Heart right ventricle (tissue), 16 donors: Measurements from ENCODE around the gene NGEF. TPM values are rescaled to one million over a fixed set of nuclear protein-coding genes. Genes with fewer than 3 reads are reported as not detected.

Experiments used
- ATAC-seq, 8 donors: fragments of 200-7000 bp; cut with Tn5 transposase; one replicate each; pipeline ENCODE4 v1.9.1; 2020; ENCODE audit warnings: mild to moderate bottlenecking in 8 of 8, moderate library complexity in 8 of 8, moderate number of reproducible peaks in 1 of 8
- DNase-seq, 2 donors: peaks; one replicate each; pipeline ENCODE4 v3.0.0-alpha.2; 2020
- H3K27ac ChIP-seq, 10 donors: fragments of 200-600 bp; sonication (generic) in 2 of 10; one replicate each; pipeline versions ENCODE4 v1.5.0 to v1.8.0; 2020 to 2022; ENCODE audit warnings: mild to moderate bottlenecking in 3 of 10
- H3K27me3 ChIP-seq, 7 donors: fragments of 200-600 bp; one replicate each; pipeline ENCODE4 v1.8.0; 2021 to 2022; ENCODE audit warnings: mild to moderate bottlenecking in 2 of 7
- H3K36me3 ChIP-seq, 9 donors: fragments of 200-600 bp; sonication (generic) in 1 of 9; one replicate each; pipeline versions ENCODE4 v1.5.0 to v1.8.0; 2020 to 2022; ENCODE audit warnings: mild to moderate bottlenecking in 2 of 9
- H3K4me1 ChIP-seq, 9 donors: fragments of 200-600 bp; sonication (generic) in 1 of 9; one replicate each; pipeline versions ENCODE4 v1.5.0 to v1.8.0; 2020 to 2022; ENCODE audit warnings: mild to moderate bottlenecking in 4 of 9
- H3K4me3 ChIP-seq, 10 donors: fragments of 200-600 bp; sonication (generic) in 2 of 10; one replicate each; pipeline versions ENCODE4 v1.5.0 to v1.8.0; 2020 to 2022; ENCODE audit warnings: mild to moderate bottlenecking in 7 of 10, moderate library complexity in 2 of 10
- H3K9me3 ChIP-seq, 11 donors: fragments of 200-600 bp in 10 of 11; sonication (generic) in 2 of 11; one replicate each; pipeline versions ENCODE4 v1.5.0 to v1.8.0; 2013 to 2022; ENCODE audit warnings: mild to moderate bottlenecking in 2 of 11, control low read depth in 1 of 11, moderate library complexity in 1 of 11
- WGBS, 2 donors: extraction: QIAGEN DNeasy Blood & Tissue Kit; methylation state at CpG; one replicate each; pipeline ENCODE4 v1.1.7; 2013; ENCODE audit warnings: inconsistent platforms in 1 of 2; 5-methylcytosine and 5-hydroxymethylcytosine counted together
- intact Hi-C, 10 donors: fragments of 100-400 bp; cut with DNase I; formaldehyde crosslinking; loops; one replicate each; pipeline versions ENCODE4 v1.11.1 to v1.14.2; 2022
- polyA plus RNA-seq, 2 donors: library from polyadenylated mRNA; stranded (reverse); fragments of 200-250 nt; gene quantifications; one replicate each; pipeline ENCODE4 v1.2.3, GENCODE V29; 2013
- total RNA-seq, 10 donors: library from RNA; stranded (reverse); fragmentation: NEBNext Ultra II Directional in 3 of 10; extraction: Animal tissue kit (Norgen Biotek cat#: 25700) in 3 of 10; gene quantifications; one replicate each; pipeline versions ENCODE4 v1.2.1 to v1.2.4, GENCODE V29; 2021 to 2023
- TF ChIP-seq, protein P1 (sequence below), 9 donors: fragments of 200-600 bp; sonication (generic) in 2 of 9; IDR thresholded peaks; one replicate each; pipeline versions ENCODE4 v1.5.0 to v1.8.0; 2021 to 2022; ENCODE audit warnings: antibody characterized with exemption in 9 of 9, mild to moderate bottlenecking in 5 of 9, moderate library complexity in 1 of 9
- donor health status: Arrhythmogenic right ventricular cardiomyopathy.
- donor health status: ischemic (EF 13 %, LVEDD 7.1; RV severe dilation, severe dysfunction).
- donor health status: healthy with polysubstance abuse.
- donor health status: DM: no; HTN: yes; CAD: no.
- donor health status: DM: no; HTN: no; CAD: no.
- donor health status: ischemic (EF 25% LVEDD 6.9; RV normal size, moderate dysfunction).
- donor health status: ischemic (EF 25% LVEDD 5.7; RV mildly dilated, moderate dysfunction).
- donor health status: healthy.
- donor health status: DM: yes; HTN: yes; CAD: no.
- donor health status: Ischemic cardiomyopathy.
- donor health status: ischemic (EF 35%, LVEDD 5.7; RV mildly dilated, moderate dysfunction).
- donor health status: nonischemic (EF 11% LVEDD 7.7; RV severe dilation, severe dysfunction).
- donor health status: DM: yes; HTN: yes; CAD: no.
- donor health status: PGD.
- donor health status: ischemic (EF 29% LVEDD 5.4; RV normal size, mild dysfunction).
- donor health status: nonischemic (EF 23%, LVEDD 6.1; RV moderate dilation, normal function).

Gene NGEF
- total and polyA plus RNA-seq, 12 donors: 0.27 to 0.75 (median 0.54) TPM; not detected in 3

DNA sequence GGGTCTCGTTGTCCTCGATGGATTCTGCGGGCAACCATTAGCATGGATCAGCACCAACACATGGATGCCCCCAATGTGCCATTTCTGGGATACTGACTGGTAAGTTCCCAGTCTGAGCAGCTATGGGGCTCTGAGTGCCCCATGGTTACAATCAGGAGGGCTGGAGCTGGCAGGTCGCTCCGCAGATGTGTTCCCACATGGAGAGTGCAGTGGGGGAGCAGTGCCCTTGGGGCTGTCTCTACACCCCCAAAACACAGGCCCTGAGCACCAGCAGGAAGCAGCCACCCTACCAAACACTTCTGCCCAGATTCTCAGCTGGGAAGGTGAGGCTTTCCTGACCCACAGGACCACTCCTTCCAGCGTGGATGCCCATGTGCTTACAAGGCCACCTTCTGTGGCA is 8.0 kb downstream of the NGEF start:
- H3K9me3 ChIP-seq: no peaks in the 10 kb centered on the region
- H3K36me3 ChIP-seq: no peaks in the 10 kb centered on the region
- peaks cover 0 to 7% (median 0%) of the 10 kb centered on the region in 7 donors for H3K27me3 ChIP-seq
- 91 to 94% methylated on average over 6 of the region's 6 CpGs for WGBS, 2 donors
- no peak overlapping the region for H3K27ac ChIP-seq
- intact Hi-C loops: no loop called here
- H3K4me1 ChIP-seq: no peaks in the 10 kb centered on the region
- DNase-seq (no peak), ATAC-seq (no peak)
- TF ChIP-seq, protein P1, sequence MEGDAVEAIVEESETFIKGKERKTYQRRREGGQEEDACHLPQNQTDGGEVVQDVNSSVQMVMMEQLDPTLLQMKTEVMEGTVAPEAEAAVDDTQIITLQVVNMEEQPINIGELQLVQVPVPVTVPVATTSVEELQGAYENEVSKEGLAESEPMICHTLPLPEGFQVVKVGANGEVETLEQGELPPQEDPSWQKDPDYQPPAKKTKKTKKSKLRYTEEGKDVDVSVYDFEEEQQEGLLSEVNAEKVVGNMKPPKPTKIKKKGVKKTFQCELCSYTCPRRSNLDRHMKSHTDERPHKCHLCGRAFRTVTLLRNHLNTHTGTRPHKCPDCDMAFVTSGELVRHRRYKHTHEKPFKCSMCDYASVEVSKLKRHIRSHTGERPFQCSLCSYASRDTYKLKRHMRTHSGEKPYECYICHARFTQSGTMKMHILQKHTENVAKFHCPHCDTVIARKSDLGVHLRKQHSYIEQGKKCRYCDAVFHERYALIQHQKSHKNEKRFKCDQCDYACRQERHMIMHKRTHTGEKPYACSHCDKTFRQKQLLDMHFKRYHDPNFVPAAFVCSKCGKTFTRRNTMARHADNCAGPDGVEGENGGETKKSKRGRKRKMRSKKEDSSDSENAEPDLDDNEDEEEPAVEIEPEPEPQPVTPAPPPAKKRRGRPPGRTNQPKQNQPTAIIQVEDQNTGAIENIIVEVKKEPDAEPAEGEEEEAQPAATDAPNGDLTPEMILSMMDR (IDR thresholded peaks at IDR 0.05): no peak
- no peak overlapping the region for H3K4me3 ChIP-seq

DNA sequence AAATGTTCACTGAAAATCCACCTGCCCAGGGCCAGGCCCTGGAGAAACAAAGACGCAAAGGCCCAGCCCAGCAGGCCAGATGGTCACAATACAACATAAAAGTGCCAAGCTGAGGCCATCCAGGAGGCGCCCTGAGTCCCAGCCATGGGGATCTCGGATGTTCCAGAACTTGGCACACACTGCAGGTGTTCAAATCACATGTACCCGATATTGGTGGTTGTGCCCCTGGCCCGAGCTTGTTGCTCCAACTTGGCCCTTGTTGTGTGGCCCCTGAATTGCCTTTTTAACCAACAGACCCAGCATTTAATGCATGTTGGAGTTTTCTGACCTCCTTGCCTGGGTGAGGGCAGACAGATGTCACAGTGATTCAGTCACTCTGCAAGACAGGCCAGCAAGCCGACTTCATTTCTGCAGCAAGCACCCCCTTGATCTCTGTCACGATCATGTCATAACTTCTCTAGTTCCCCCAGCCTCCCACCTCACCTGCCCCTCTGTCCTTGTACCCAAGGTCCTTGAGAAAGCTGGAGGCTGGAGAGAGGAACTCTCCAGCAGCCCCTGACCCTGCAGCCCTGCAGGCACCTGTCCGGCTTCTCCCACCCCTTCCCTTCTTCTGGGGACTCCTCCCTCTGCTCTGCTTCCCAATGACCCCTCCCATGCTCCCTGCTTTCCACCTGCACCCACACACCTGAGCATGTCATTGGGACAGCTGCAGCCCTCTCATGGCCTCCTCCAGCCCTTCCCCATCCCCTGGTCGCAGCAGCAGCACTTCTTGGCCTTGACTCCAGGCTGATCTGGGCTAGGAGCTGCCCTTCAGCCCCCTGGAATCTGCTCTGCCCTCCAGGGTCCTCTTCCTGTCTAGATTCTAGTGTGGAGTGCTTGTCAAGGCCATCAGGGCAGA is 9.1 kb downstream of the NGEF start:
- Histone ChIP-seq H3K27ac (no peak overlapping the region), H3K4me1 (no peaks in the 10 kb centered on the region), H3K4me3 (no peak overlapping the region), H3K9me3 (no peaks in the 10 kb centered on the region), H3K27me3 (peaks cover 0 to 3% (median 0%) of the 10 kb centered on the region in 7 donors), H3K36me3 (no peaks in the 10 kb centered on the region)
- DNase-seq (no peak), ATAC-seq (no peak)
- TF ChIP-seq, protein P1 (IDR thresholded peaks at IDR 0.05): no peak
- WGBS, 2 donors: 81 to 84% methylated on average over 9 of the region's 9 CpGs
- intact Hi-C loops: no loop called here

DNA sequence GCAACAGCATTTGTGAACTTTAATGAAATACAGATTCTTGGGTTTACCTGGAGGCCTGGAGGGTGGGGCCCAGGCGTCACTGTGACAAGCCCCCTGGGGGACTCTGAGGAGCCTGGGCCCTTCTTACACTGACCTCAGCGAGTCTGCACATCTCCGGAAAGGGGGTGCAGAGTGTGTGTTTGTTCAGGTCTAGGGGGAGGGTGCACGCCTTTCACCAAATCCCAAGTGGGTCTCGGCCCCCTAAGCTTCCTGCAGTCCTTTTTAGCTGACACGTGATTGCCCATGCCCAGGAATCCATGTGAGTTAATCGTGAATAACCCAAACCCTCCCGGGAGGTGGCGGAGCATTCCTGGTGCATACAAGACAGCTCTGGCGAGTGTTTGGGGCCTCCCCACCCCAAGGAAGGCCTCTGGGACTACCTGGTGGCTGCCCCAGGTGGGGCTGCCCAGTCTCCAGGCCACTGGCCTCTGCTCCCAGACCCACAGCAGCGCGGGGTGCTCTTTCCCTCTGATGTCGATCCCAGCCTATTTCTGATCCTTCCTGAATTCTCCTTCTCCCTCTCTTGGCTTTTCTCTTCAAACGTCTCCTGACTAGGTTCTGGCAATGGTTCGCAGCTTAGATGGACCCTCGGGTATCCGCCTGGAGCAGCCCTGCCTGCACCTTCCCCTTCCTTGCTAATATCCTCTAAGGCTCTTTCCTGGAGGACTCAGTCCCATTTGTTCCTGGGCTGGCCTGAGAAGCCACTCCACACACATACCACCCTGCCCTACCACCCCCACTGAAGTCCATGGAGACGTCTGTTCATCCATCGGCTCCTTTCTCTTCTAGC is 10.0 kb downstream of the NGEF start:
- no peaks in the 10 kb centered on the region for H3K4me1 ChIP-seq
- no peak overlapping the region for H3K4me3 ChIP-seq
- H3K27ac ChIP-seq: no peak overlapping the region
- H3K27me3 ChIP-seq: peaks cover 0 to 4% (median 0%) of the 10 kb centered on the region in 7 donors
- WGBS, 2 donors: 77% methylated on average over 19 of the region's 19 CpGs
- H3K9me3 ChIP-seq: no peaks in the 10 kb centered on the region
- TF ChIP-seq, protein P1 (IDR thresholded peaks at IDR 0.05): no peak
- intact Hi-C loops: no loop called here
- no peak for DNase-seq
- H3K36me3 ChIP-seq: no peaks in the 10 kb centered on the region
- no peak for ATAC-seq

DNA sequence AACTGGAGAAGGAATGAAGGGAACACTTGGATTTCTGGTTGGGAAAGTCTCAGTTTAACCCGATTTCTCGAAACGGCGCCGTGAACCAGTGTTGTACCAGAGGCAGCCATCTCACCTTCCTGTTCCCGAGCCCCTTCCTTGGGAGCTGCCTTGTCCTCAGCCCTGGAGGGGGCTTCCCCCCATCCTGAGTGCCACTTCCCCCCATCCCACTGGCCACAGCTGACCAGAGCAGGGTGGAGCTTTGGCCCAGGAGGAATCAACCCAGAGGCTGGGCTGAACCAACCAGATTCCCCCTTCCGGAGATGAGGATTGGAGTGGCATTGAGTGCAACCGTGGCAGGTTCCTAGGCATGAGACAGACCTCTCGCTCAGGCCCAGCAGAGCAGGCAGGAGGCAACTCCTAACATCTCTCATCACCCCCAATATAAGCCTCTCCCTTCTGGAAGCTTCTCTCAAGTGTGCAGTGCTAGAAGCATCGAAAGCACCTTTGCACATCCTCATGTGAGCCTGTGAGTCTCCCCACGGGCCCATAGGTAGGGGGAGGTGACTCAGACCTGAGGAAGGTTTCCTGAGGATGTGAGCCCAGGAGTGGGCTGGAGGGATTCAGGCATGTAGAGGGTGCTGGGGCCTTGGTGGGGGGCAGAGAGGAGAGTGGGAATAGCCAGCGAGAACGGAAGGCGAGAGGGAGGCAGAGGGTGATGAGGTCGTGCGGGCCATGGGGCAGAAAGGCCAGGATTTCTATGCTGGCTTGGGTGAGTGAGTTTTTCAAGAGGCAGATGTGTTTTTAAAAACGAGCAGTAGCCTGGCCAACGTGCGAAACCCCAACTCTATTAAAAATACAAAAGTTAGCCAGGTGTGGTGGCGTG is 11.9 kb downstream of the NGEF start:
- no peaks in the 10 kb centered on the region for H3K9me3 ChIP-seq
- no peak overlapping the region for H3K4me3 ChIP-seq
- TF ChIP-seq, protein P1 (IDR thresholded peaks at IDR 0.05): no peak
- no peaks in the 10 kb centered on the region for H3K36me3 ChIP-seq
- H3K27ac ChIP-seq: no peak overlapping the region
- no peak for ATAC-seq
- H3K4me1 ChIP-seq: no peaks in the 10 kb centered on the region
- DNase-seq: no peak
- 88 to 90% methylated on average over 20 of the region's 20 CpGs for whole genome bisulfite sequencing, 2 donors
- intact Hi-C loops: no loop called here
- peaks cover 0 to 9% (median 0%) of the 10 kb centered on the region in 7 donors for H3K27me3 ChIP-seq
